ENCODE measurements around the gene EMX2.

EMX2 gene

DNA sequence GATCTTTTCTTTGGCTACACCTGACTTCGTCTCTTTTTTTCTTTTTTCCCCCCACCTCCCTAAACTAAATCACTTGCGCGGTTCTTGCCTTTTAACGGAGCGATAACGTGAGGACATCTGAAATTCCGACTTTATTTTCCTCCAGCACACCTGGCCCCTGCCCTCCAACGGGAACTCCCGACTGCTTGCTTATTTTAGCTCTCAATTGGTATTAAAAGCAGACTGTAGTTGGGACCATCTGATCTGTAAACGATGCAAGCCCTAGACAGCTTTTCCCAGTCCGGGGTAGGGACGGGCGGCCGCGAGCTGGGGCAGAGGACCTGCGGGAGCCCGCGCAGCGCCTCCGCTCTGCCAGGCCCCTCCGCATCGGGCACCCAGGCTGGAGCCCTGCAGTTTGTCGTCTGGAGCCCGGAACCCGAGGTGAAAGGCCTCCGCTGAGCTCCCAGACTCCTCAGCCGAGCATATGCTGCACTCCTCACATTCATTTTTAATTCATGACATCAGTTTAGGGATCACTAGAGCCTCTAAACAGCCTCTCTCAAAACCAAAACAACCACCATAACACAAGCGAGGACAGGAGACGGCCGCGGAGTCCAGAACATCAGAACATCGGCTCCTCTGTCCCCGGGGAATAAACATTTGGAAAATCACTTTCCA, 10.0 kb upstream of the EMX2 start:
- DNase-seq, result no peak

DNA sequence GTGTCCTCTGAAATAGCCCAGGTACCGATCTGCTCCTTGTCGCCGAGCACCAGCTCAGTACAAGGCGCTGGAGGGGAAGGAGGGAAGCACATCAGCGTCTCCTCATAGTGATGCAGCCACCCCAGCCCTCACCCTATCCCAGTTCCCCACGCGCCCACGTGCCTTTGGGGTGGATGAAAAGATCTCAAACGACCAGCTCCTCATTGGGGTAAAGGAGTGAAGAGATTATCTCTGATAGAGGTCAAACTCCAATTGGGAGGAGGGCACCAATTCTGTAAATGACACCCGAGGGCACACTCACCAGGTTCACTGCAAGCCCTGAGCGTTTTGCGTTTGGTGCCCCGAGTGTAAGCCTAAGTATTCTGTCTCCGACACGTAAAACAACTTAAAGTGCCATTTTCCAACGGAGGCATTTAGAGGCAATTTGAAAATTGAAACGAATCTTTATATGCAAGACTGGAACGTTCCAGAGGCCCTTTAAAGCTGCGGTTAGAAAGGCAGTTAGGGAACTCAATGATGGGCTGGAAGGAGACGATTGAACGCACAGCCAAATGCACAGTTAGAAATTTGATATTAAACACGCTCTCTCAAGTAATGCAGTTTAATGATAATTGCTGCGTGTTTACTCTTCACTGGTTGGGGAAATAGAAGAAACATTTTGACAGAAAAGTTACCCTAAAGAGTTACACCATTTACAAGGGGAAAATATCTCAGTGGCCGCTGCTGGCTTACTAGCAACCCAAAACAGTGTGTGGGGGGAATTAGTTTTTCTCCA, 8.9 kb upstream of the EMX2 start:
- DNase-seq, result no peak

DNA sequence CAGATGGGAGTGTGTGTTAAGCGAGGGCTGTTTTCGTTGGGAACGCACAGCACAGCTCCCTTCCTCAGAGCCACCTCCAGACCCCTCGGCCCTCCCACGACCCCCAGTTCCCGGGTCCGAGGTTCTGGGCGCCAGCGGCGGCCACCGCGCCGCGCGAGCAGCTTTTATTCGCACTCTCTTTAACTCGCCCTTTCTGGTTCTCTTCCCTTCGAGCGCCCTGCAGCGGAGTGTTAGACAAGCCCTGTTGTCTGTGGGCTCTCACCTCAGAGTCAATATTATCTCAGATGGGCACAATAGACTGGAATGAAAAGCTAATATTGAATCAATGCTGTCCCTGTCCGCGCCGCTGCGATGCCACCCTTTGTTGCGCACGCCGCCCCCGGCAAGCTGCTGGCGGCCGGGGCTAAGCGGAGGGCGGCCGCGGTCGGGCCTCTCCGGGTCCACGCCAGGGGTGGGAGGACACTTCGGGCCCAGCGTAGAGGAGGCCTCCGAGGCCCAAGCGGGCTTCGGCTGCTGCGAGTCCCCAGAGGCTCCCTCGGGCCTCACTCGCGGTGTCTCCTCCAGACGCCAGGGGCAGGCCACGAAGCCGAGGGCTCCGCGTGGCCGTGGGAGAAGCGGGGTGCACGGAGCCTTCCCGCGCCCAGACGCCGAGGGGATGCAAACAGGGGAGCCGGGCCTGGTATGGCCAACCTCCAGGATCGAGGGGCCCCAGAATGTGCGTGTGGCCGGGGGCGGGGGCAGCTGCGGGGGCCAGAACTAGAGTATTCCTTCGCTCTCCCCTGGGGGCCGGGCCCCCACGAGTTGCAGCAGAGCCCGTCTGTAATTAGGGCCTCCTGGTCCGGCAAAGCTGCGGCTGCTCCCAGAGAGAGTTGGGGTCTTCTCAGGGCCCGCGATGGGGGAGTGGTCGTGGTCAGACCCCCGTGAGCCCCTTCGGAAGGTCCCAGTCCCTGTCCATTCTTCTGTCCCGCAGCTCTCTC, 7.9 kb upstream of the EMX2 start:
- no peak for DNase-seq

DNA sequence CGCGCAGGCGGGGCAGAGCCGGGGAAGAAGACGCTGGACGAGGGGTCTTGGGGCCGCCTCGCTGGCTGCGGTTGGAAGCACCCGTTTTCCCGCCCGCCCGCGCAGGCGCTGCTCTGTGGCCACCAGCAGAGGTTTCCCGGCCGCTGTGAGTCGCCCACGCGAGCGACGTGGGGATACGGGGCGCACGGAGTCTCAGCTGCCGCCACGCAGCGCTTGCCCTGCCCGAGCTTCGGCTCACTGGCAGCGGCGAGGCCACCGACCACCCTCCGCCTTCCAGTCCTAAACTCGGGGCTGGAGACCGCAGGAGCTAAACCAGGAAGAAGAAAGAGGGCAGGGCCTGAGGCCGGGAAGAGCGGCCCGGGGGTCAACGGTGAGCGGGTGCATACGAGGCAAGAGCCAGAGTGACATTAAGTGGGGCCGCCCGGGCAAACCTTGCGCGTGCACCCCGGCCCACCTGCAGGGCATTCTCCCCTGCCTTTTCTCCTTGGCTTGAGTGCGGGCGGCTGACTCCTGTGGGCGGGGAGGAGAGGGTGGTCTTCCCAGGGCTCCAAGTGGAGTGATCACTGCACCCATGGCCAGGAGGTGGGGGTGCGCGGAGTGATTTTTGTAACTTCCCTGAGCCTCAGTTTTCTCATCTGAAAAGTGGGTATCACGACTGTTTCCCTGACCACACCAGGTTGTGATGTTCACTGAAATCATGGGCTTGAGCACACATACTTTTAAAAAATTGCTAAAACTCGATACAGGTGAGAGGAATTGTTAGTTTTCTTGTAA, 7.1 kb upstream of the EMX2 start:
- no peak for DNase-seq

DNA sequence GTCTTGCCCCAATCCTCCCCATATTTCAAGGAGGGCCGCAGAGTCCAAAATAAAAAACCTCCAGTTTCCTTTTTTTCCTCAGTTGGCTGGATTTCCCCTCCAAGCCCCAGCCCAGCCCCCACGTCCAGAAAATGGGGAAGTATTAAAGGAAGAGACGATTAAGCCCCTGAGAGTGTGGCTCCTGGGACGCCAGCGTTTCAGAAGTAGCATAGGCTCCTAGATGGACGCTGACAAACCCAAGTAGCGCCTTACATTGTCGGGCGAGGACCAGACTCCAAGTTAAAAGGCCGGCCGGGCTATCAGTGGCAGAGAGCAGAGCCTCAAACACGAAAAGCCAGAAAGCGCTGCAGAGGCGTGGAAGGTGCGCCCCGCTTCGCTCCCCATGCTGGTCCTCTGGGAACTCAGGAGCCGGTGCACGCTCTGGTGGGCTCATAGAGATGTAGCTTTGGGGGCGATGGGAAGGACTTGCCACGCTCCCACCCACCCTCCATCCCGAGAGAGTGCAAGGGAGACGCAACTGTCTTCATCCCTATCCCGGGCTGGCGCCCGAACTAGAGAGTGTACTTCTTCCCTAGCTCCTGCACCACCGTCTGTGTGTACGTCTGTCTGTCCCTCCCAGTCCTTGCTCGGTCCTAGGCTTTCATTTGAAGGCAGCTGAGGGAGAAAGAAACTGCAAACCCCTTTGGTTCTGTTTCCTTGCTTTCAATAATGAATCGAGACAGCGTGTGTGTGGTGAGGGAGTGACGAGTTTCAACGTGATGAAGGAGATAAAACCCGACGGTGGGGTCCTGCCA, 6.3 kb upstream of the EMX2 start:
- DNase-seq, result no peak

DNA sequence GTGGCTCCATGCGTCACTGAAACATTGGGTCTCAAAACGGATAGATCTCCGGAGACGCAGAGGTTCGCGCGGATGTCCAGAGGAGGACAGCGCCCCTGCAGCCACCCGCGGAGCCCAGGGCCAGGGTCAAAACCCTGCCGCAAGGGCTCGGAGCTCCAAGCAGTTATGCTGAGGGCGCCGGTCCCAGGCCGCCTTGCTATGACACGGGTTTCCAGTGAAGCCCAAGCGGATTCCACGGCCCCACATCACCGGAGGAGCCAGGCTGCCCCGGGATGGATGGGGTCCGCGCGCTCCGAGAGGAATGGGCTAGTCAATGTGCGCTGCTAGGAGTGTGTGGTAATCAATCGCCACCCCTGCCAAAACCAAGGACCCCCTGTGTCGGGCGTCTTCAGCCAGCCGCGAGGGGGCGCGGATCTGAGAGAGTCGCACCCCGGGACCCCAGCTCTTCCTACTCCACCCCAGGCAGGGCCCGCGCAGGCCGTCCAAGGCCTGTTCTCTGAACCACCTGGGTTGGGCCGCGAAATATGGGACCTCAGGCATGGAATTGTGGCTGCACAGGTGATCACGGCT, 5.6 kb upstream of the EMX2 start:
- DNase-seq, result no peak

DNA sequence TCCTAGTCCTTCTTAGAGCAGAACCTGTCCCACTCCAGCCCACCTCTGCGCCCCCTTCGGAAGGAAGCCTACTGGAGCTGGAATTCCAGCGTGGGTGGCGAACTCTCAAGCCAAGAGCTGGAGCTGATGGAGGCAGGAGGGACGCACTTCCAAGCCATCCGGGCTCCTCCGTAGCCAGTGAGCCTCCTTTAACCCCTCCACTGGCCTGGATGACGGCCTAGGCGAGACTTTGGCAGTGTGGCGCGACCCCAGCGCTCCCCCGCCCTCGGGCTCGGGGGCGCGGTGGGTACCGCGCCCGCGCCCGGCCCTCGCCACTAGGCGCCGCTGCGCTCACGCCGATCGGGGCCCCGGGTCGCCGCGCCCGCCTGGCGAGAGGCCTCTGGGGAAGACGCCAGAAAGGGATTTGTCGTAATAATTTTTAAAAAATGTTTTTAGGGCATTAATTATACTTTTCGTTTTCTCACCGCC, 5.1 kb upstream of the EMX2 start:
- no peak for DNase-seq

DNA sequence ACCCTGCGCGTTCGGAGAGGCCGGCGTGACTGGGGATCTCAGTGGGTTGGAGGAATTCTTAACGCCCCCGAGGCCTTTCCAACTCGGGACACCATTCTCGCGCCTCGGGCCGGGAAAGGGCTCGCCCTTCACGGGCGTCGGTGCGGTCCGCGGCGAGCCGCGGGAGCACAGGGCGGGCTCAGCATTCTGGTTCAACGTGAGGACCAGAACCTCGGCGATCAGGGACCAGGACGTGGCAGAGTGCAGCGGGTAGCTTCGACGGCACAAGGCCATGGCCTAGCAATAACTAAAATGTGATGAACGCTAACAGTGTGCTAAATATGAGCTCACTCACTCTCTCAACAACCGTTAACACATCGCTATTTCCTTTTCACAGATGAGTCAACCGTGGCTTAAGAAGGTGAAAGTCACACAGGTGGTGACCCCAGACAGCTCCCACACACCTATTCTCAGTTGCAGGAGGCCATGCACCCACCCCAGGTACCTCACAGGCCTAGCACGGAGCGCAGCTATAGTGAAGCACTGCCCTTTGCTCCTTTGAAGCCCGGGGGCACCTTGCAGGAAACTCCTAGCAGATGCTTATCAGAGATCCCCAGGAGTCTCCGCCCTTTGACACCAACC, 4.5 kb upstream of the EMX2 start:
- DNase-seq, result no peak

DNA sequence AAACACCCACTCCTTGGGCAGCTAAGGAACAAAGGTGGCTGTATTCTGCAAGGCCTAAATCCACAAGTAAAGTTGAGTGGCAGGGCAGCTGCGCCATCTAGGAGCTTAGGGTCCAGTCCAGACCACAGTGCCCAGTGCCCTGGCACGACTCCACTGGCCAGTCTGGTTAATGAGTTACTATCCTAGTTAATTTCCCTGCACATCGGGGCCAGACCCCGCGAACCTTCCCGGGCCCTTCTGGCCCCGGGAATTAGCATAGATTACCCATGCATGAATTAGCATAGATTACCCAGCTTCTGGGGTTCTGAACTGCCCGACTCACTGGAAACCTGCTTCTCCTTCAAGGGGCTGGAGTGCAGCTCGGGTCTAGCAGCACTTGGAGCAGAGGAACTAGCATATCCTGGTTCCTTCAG, 3.2 kb upstream of the EMX2 start:
- no peak for DNase-seq

DNA sequence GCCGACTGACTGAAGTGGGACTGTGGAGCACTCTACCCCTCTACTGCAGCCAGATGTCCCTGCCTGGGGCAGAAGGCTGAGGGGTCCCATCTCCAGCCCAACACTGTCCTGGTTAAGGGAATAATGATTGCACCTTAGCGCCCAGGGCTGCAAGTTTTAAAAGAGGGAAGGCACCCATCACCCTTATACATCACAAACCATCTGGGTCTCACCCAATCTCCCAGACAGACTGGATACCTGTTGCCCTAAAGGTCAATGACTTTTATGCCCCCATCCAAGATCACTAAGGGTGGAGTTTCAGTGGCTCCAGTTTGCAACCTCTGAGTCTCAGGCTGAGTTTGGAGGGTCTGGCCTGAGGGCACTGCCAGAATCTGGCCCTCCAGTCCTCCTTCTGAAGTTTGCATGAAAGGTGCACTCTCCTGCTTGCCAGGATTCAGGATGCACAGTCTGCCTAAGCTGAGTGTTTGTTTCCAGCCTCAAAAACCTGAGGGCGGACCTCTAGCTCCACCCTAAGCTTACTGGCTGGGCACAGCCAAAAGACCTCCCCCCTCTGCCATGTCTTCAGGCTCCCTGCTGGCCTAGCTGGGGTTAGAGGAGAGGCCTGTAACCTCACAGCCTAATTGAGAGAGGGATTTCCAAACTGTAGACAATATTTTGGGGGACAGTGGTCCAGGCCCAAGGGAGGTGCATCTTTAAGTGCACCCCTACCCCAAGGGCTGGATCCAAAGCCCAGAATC, 2.5 kb upstream of the EMX2 start:
- DNase-seq, result no peak

DNA sequence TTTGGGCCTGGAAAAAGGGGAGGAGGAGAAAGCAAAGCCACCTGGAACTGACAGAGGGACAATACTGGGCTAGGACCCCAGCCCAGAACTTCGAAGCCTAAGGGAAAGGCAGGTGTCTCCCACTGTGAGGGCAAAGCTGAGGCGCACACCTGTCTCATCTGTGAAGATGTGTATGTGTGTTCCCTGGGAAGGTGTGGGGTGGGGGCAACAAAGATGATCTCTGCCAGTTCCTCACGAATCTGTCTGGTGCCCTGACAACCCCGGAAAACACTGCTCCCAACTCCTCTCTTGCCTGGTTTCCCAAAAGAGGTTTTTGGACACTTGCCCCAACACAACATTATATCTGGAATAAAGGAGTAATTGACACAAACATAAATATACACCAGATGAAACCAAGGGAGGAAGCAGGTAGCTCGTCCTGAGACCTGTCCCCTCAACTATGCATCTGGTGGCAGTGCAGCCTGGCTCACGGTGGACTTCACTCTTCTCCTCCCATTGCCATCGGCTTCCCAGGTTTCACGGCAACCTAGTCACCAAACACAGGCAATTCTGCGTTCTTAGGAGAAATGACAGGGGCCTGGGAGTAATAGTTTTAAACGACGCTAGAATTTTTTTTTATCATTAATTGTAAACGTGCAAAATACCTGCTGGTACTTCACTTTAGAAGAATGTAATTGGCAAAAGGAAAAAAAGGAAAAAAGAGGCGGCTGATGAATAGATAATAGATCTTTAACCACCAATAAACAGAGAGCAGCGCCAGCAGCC, 1.7 kb upstream of the EMX2 start:
- no peak for DNase-seq

DNA sequence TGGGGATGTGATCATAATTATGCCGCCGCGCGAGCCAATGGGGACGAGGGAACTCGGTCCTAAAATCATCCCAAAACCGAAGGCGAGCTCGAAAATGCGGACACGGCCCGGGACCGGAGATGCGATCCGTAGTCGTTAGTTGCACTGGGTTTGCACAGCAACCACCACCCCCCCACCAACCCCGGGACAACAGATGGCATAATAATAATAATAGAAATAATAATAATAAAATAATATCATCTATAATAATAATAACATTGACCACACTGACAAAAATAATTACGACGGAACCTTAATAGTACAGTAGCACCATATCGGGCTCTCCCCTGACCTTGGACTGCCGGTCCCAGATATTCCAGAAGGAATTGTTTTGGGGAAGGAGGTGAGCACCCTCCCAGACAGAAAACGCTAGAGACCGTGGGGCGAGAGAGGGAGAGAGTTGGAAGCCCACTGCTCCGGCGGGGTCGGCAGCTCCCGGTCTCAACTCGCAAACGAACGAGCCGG, 1.1 kb upstream of the EMX2 start:
- no peak for DNase-seq

DNA sequence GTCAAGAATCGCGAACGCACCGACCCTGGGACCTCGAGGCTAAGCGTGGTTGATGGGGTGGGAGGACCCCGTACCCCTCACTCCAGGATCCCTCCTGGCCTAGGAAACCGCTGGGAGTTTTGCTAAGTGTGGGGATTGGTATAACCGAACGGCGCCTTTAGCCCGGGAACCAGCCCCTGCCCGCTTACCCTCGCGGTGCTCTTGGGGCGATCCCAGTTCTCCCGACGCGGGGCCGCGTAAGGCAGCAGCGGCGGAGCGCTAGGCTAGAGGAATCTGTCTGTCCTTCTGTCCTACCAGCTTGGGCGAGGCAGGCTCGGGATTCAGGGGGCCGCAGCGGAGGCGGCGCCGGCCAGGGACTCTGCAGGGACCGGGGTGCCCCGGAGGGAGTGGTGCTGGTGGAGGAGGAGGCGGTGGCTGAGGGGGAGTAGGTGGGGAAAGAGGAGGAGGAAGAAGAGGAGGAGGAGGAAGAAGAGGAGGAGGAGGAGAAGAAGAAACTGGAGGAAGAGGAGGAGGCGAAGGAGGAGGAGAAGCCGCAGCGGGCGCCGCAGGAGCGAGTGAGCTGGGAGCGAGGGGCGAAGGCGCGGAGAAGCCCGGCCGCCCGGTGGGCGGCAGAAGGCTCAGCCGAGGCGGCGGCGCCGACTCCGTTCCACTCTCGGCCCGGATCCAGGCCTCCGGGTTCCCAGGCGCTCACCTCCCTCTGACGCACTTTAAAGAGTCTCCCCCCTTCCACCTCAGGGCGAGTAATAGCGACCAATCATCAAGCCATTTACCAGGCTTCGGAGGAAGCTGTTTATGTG, 439 bp upstream of the EMX2 start:
- DNase-seq, result peak; percentile 30

DNA sequence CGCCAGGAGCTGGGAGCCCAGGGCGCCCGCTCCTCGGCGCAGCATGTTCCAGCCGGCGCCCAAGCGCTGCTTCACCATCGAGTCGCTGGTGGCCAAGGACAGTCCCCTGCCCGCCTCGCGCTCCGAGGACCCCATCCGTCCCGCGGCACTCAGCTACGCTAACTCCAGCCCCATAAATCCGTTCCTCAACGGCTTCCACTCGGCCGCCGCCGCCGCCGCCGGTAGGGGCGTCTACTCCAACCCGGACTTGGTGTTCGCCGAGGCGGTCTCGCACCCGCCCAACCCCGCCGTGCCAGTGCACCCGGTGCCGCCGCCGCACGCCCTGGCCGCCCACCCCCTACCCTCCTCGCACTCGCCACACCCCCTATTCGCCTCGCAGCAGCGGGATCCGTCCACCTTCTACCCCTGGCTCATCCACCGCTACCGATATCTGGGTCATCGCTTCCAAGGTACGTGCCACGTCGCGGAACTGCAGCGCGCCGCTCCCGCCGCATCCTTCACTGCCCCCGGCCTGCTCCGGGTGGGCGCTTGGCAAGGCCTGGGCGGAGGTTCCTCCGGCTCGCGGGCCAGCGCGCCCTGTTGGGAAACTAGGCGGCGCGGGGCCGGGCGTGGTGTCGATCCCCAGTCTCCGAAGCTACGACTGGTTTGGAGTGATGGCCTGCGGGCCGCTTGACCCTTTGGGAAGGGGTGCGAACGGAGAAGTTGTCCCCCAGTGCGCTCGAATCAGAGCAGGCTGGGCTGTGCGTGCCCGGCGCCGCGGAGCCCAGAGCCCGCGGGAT, 868 bp downstream of the EMX2 start:
- no peak for DNase-seq

DNA sequence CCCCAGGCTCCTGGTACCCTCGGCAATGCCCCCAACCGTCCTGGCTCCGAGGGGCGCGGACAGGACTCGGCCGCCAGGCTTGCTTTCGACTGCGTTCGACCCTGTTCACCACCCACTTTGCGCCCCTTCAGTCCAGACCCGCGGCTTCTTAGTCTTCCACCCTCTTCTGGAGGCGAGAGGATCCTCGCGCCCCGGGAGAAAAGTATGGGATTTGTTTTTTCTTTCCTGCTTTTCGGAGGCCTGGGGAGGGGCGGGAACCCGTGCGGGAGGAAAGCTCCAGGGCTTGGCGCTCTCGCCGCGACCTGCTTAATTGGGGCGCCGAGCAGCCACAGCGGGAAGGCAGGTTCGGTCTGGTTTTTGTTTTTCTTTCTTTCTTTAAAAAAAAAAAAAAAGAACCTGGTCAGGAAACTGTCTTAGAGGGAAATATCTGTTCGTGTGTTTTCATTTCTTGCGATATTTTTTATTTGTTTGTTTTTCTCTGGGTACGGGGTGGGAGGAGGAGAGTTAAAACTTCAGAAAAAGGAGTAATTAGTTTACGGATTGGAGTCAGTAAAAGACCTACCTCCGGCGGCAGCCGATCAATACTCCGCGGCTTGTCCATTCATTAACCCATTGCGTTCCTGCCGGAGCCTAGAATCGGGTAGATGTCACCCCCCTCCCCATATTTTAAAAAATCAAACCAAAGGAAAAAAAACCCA, 1.6 kb downstream of the EMX2 start:
- DNase-seq, result no peak

DNA sequence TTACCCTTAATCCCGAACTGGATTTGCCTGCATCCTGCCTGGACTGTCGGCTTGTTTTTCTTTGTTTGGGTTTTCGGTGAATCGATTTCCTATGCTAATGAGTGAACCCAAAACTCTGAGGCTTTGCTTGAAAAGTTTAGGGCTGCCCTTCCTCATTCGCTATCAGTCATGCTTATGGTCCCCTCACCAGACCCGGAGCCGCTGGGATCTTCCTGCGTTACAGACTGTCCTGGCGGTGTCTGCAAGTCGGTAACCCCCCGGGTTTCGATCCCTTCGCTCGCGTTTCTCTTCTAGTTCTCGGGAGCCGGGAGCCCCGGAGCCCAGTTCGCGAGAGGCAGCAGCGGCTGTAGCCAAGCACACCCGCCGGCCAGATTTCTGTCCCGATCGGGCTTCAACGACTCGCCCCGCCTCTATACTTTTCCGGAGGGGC, 2.2 kb downstream of the EMX2 start:
- no peak for DNase-seq

All from NCI-H524 treated with DMSO at 0.1 percent for 48 hours (cell line).